RKO (cell line): ENCODE results near the gene LHX3.
"Not testable (repeated sequence)": the region's sequence is repeated elsewhere in the genome, so short reads cannot be mapped to it uniquely, and the experiment has no call there.

Experiments
- DNase-seq: peaks from one replicate; pipeline ENCODE4 v3.0.0-alpha.2; 2016; ENCODE audit warnings: low spot score

LHX3 gene

GRCh38 chr9:136153381-136154065 is 51.4 kb downstream of the LHX3 start:
- no peak for DNase-seq

GRCh38 chr9:136152931-136153330 is 52.0 kb downstream of the LHX3 start:
- DNase-seq = no peak

DNA sequence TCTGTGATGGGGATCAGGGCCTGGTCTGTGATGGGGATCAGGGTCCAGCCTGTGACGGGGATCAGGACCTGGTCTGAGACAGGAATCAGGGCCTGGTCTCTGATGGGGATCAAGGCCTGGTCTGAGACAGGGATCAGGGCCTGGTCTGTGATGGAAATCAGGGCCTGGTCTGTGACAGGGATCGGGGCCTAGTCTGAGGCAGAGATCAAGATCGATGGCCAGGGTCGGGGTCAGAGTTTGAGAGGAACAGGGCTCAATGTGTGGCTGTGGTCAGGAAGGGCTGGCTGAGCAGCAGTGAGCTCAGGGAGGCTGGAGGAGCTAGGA is 52.4 kb downstream of the LHX3 start:
- no peak for DNase-seq

DNA sequence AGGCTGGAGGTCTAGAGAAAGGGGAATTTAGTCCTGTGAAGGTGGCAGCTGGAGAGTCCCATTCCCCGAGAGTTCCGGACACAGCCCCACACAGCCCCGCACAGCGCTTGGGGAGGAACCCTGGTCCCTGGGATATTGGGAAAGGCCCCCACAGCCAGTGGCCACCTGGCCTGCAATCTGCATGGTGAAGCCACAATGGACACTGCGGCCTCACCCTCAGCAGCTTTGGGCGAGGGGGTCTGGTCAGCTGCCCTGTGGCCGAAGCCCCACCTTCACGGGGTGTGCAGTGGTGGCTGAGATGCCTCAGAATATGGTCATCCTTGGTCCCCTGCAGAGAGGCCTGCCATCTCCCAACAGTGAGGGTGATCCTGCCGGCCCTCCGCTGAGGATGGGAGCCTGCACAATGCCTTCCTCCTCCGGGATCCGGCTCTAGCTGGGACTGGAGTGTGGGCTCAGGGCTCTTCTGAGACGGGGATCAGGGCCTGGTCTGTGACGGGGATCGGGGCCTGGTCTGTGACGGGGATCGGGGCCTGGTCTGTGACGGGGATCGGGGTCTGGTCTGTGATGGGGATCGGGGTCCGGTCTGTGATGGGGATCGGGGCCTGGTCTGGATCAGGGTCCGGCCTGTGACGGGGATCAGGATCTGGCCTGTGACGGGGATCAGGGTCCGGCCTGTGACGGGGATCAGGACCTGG is 52.9 kb downstream of the LHX3 start:
- DNase-seq = no peak

DNA sequence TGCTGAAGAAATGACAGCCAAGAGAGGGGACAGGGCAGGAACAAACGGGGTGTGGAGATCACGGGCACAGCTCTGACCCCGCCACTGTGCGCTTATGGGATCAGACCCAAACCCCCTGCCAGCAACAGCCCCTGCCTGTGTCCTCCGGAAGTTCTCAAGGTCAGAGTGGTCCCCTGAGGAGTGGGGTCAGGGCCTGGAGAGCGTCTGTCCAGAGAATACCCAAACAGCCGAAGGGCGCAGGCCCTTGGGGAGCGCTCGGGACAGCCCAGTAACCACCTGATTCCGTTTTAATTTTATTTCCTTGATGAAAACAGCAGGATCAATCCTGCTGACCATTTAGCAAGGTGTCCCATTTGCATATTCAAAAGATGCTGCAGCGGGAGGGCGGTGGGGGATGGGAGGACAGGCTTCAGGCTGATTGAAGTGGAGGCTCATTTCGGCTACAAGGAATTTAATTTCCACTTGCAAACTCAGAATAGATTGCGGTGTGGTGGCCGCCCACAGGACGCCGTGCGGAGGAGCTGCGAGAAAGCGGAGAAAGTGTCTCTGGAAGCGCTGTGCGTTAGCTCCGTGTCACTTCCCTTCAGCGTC is 53.6 kb downstream of the LHX3 start:
- no peak for DNase-seq

DNA sequence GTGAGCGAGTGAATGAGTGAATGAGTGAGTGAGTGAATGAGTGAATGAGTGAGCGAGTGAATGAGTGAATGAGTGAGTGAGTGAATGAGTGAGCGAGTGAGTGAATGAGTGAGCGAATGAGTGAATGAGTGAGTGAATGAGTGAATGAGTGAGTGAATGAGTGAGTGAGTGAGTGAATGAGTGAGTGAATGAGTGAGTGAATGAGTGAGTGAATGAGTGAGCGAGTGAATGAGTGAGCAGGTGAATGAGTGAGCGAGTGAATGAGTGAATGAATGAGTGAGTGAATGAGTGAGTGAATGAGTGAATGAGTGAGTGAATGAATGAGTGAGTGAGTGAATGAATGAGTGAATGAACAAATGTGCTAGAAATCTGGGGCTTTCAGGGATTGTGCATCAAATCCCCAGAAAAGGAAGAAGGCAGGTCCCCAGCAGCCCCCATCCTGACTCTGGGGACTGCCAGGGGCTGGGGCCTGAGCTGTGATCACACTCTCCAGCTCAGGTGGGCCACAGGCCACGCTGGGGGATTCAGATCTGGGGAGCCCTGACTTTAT is 54.2 kb downstream of the LHX3 start:
- DNase-seq = not testable (repeated sequence)

DNA sequence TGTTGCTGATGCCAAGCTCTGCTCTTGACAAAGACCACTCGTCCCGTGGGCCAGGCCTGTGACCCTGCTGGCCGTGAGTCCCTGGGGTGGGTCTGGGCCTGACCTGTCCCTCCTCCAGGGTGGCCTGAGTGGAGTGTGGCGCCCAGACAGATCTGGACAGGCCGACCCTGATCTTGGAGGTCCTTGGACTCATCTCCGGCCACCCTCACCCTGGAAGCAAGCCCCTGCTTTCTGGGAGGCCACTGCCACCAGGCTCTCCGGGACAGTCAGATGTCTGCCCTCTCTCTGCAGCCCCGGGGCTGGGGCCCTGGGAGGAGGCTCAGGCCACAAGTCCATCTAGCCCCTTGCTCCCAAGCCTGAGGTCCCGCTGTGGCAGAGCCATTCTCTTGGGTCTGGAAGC is 55.1 kb downstream of the LHX3 start:
- DNase-seq = no peak

- DNase-seq = no peak
These were observed 55.6 kb downstream of the LHX3 start for GRCh38 chr9:136149337-136149736.

DNA sequence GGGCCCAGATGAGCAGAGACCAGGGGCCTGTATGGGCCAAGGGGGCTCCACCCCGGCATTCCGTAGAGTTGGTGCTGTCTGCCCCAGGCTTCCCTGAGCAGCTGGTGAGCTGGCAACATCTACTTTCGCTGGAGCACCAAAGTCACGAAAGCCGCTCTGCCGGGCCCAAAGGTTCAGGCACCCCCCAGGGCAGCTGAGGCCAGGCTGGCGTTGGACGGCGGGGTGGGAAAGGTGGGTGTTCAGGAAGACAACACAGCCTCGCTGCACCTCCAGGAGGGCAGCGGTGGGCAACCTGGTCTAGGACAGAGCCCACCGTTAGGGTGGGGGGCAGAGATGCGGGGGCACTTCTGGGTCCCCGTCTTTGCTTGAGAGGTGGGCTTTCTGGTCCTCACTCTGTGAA is 56.2 kb downstream of the LHX3 start:
- no peak for DNase-seq

- no peak for DNase-seq
These were observed 56.8 kb downstream of the LHX3 start for GRCh38 chr9:136147890-136148714.

- DNase-seq = no peak
These were observed 57.7 kb downstream of the LHX3 start for GRCh38 chr9:136147038-136147889.
